Body of pancreas (tissue), 4 donors: ENCODE measurements around the gene MAPKAPK2. TPM values are rescaled to one million over a fixed set of nuclear protein-coding genes. Genes with fewer than 3 reads are reported as not detected.

Source experiments
- ATAC-seq: fragments of 150-250 bp; one replicate; pipeline ENCODE4 v1.9.1; 2016
- DNase-seq, 4 donors: peaks; one replicate each; pipeline ENCODE4 v3.0.0-alpha.2; 2019
- H3K27ac ChIP-seq, 4 donors: fragments of 200-600 bp; sonication (generic); 1 replicate in 3 of 4; 2 replicates in 1 of 4; pipeline versions ENCODE4 v1.5.1 to v1.6.1; 2016 to 2019; ENCODE audit warnings: mild to moderate bottlenecking in 1 of 4, mixed read lengths in 1 of 4, moderate library complexity in 1 of 4
- H3K27me3 ChIP-seq, 2 donors: fragments of 200-600 bp; sonication (generic); one replicate each; pipeline ENCODE4 v1.6.0; 2016; ENCODE audit warnings: mild to moderate bottlenecking in 1 of 2
- H3K36me3 ChIP-seq, 2 donors: fragments of 200-600 bp; sonication (generic); replicated peaks in 1 of 2; 2 replicates each; pipeline ENCODE4 v1.5.1; 2016; ENCODE audit warnings: low read depth in 2 of 2; ENCODE audit not compliant: insufficient read depth in 1 of 2
- H3K4me1 ChIP-seq: fragments of 200-600 bp; sonication (generic); one replicate; pipeline ENCODE4 v1.6.0; 2016
- H3K4me3 ChIP-seq, 2 donors: fragments of 200-600 bp; sonication (generic); 1 replicate in 1 of 2; 2 replicates in 1 of 2; pipeline ENCODE4 v1.5.1; 2016 to 2019
- H3K9me3 ChIP-seq, 3 donors: fragments of 200-600 bp; sonication (generic); 1 replicate in 2 of 3; 2 replicates in 1 of 3; pipeline ENCODE4 v1.5.1; 2016
- POLR2A ChIP-seq, 3 donors: fragments of 450-650 bp; IDR thresholded peaks; one replicate each; pipeline ENCODE4 v1.6.1; 2016; ENCODE audit warnings: antibody characterized with exemption in 3 of 3, mild to moderate bottlenecking in 2 of 3
- WGBS, 2 donors: methylation state at CpG; one replicate each; pipeline ENCODE4 v1.1.5; 2017; 5-methylcytosine and 5-hydroxymethylcytosine counted together
- intact Hi-C: fragments of 100-400 bp; cut with DNase I; formaldehyde crosslinking; loops from one replicate; pipeline ENCODE4 v1.15.1; 2023
- total RNA-seq, 2 donors: library from RNA; depleted of rRNA; stranded (reverse); fragments of >200 nt; gene quantifications; one replicate each; pipeline ENCODE4 v1.1.0, GENCODE V29; 2016
- TF ChIP-seq, protein P1 (sequence below), 7 experiments: fragments of 450-650 bp in 4 of 7; fragments of 200-600 bp in 3 of 7; sonication (generic) in 3 of 7; IDR thresholded peaks; one replicate each; pipeline ENCODE4 v1.5.1; 2016 to 2019; ENCODE audit warnings: antibody characterized with exemption in 7 of 7

Gene MAPKAPK2
- total RNA-seq, 2 donors from 2014 or later = 29.1 to 46.5 TPM

DNA sequence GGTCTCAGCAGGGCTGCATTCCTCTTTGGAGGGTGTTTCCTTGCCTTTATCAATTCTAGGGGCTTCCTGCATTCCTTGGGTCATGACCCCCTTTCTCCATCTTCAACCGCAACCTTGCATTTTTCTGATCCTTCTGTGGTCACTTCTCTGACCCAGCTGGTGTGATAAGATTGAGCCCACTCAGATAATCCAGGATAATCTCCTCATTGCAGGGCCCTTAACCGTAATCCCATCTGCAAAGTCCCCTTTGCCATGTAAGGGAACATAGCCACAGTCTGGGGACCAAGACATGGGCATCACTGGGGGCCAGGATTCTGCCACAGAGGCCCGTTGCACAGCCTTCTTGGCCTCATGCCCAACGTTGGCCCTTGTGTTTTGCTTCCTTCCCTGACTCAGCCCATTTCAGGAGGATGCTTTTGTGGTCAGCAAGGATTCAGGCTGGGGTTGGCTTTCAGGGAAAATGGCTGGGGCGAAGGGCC is 50.9 kb downstream of the MAPKAPK2 start:
- Histone ChIP-seq H3K4me1 (peaks cover 24% of the 10 kb centered on the region), H3K9me3 (no peaks in the 10 kb centered on the region), H3K27me3 (no peaks in the 10 kb centered on the region), H3K4me3 (no peak overlapping the region), H3K27ac (no peak overlapping the region), H3K36me3 (peaks cover 6 to 17% of the 10 kb centered on the region in 2 donors)
- WGBS, 2 donors = 52 to 70% methylated on average over 4 to 5 of the region's 5 CpGs
- no peak for DNase-seq
- no peak for TF ChIP-seq POLR2A (IDR thresholded peaks at IDR 0.05)
- TF ChIP-seq, protein P1, sequence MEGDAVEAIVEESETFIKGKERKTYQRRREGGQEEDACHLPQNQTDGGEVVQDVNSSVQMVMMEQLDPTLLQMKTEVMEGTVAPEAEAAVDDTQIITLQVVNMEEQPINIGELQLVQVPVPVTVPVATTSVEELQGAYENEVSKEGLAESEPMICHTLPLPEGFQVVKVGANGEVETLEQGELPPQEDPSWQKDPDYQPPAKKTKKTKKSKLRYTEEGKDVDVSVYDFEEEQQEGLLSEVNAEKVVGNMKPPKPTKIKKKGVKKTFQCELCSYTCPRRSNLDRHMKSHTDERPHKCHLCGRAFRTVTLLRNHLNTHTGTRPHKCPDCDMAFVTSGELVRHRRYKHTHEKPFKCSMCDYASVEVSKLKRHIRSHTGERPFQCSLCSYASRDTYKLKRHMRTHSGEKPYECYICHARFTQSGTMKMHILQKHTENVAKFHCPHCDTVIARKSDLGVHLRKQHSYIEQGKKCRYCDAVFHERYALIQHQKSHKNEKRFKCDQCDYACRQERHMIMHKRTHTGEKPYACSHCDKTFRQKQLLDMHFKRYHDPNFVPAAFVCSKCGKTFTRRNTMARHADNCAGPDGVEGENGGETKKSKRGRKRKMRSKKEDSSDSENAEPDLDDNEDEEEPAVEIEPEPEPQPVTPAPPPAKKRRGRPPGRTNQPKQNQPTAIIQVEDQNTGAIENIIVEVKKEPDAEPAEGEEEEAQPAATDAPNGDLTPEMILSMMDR (IDR thresholded peaks at IDR 0.05) = no peak
- no peak for ATAC-seq
- intact Hi-C loops = no loop called here

DNA sequence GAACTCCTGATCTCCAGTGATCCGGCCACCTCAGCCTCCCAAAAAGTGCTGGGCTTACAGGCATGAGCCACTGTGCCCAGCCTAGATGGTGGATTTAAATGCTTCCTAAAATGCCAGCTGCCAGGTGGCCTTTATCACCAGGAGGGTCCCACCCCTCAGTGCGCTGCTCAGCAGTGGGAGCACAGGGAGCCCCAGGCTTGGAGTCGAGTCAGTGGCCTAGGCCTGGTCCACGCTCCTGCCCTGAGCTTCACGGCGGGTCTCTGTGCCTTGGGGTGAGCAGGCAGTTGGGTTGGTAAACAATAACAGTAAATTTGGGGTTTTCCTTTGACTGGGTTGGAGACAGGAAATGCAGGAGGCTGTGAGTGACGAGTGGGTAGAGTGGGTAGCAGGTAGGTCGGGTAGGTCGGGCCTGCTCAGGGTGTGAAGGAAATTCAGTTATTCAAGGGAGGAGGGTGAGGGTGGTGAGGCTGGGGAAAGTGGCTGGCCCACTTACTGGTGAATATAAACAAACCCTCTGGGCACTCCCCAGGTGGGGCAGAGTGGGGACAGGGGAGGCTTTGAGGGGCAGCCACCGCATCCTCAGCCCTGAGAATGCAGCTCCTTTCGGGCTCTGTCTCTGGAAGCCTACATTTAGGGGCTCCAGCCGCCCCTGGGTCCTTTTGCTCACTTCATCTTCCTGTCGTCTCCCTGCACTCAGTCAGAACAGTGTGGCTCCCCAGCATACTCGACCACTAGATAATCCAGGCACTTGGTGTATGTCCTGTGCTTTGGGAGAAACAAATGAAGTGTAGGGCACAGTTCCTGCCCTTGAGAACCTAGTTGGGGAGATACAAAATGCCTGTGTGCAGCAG is 52.4 kb downstream of the MAPKAPK2 start:
- 73 to 86% methylated on average over 14 of the region's 14 CpGs for WGBS, 2 donors
- Histone ChIP-seq H3K9me3 (no peaks in the 10 kb centered on the region), H3K36me3 (peaks cover 4 to 6% of the 10 kb centered on the region in 2 donors), H3K4me3 (no peak overlapping the region), H3K27ac (peak overlapping the region in 1 of 4 donors; percentile 20), H3K27me3 (no peaks in the 10 kb centered on the region), H3K4me1 (peaks cover 24% of the 10 kb centered on the region)
- intact Hi-C loops = no loop called here
- TF ChIP-seq, protein P1 (IDR thresholded peaks at IDR 0.05) = no peak
- no peak for TF ChIP-seq POLR2A (IDR thresholded peaks at IDR 0.05)
- ATAC-seq (no peak), DNase-seq (no peak)

DNA sequence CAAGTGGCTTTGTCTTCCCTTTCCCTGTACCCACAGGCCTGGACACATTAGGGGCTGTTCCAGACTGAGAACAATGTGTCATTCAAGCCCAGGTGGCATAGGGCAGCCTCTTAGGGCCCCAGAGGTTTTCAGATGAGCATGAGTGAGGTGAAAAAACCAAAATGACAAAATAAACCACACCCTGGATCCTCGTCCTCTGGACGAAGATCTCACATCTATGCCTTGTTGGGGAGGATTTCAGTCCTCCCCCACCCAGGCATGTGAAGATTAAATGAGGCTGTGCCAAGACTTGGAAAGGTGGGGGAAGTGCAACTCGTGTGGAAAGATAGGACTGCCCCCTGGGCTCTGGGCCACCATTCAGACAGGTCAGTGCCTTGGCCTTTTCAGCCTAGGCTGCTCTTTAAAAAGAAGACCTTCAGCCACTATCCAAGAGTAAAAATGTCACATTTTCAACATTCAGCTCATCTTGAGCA is 53.1 kb downstream of the MAPKAPK2 start:
- Histone ChIP-seq H3K36me3 (peaks cover 0 to 4% of the 10 kb centered on the region in 2 donors), H3K4me1 (peaks cover 24% of the 10 kb centered on the region), H3K4me3 (no peak overlapping the region), H3K27ac (peak overlapping the region in 1 of 4 donors; percentile 20), H3K9me3 (no peaks in the 10 kb centered on the region), H3K27me3 (no peaks in the 10 kb centered on the region)
- intact Hi-C loops = no loop called here
- DNase-seq (no peak), ATAC-seq (peak; percentile 9)
- no peak for TF ChIP-seq POLR2A (IDR thresholded peaks at IDR 0.05)
- TF ChIP-seq, protein P1 (IDR thresholded peaks at IDR 0.05) = no peak
- WGBS, 2 donors = 36 to 39% methylated on average over 3 of the region's 3 CpGs

DNA sequence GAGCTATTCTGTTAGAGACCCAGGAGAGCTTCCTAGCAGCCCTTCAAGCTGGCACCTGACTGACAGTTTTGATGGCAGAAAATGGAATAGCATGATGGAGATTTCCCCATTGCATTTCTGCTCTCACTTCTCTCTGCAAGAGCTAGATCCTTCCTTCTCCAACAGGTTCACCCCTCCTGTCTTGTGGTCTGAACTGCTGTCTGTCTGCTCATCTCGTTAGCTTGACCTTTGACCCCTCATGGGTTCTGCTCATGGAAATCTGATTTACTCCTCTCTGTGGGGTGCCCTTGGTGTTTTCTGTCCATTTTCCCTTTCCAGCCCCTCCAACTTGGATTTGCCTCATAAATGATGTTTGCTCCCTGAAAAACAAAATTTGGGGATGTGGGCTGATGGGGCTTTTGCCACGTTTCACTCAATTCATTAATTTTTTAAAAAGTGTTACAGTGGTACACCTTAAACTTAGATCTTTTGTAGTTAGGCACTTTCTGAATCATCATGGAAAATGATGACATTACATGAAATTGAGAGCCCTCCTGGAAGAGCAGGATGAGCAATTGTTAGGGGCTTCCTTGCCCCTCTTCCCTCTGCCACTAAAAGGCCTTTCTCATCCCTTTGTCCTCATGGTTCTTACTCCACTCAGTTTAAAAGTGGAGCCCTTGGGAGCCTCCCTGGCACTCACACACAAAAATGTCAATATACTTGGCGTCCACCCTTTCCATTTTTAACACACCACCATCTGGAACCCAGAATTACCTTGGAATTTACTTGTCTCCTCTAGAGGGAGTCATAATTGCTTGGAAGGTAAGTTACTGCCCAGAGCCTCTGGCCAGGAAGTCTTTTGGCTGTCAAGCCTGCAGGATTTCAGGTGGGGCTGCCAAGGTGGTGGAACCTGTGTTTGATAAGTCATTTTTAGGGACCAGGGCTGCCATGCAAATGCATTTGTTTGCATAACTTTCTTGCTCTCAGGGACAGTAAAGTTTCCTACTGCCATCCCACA is 54.0 kb downstream of the MAPKAPK2 start:
- Histone ChIP-seq H3K27ac (no peak overlapping the region), H3K4me3 (no peak overlapping the region), H3K36me3 (no peaks in the 10 kb centered on the region), H3K27me3 (no peaks in the 10 kb centered on the region), H3K4me1 (peaks cover 24% of the 10 kb centered on the region), H3K9me3 (no peaks in the 10 kb centered on the region)
- ATAC-seq (no peak), DNase-seq (peak in 3 of 4 donors; percentile 40 to 61 (median 52))
- TF ChIP-seq, protein P1 (IDR thresholded peaks at IDR 0.05) = peak in 5 of 7 experiments; percentile 24 to 59 (median 46)
- TF ChIP-seq POLR2A (IDR thresholded peaks at IDR 0.05) = no peak
- intact Hi-C loops = no loop called here
- 53 to 65% methylated on average over 3 of the region's 3 CpGs for WGBS, 2 donors
